HepG2 (cell line): ENCODE data around the gene KDR. TPM values are rescaled to one million over a fixed set of nuclear protein-coding genes. Genes with fewer than 3 reads are reported as not detected.

Source experiments
- ATAC-seq: fragments of 200-7000 bp; cut with Tn5 transposase; 3 replicates; pipeline ENCODE4 v1.9.1; 2020; ENCODE audit warnings: mild to moderate bottlenecking, moderate library complexity
- BruUV-seq: library from RNA; stranded (reverse); fragments of 400-500 nt; replicated peaks from 2 replicates; lab custom pipeline; 2021; lab: Mats Ljungman, UMichigan
- CTCF ChIA-PET: fragments of 300-600 bp; formaldehyde crosslinking; extraction: SDS; loops from one replicate; lab custom pipeline; 2021; ENCODE audit warnings: low total read pairs, inconsistent platforms, low intra/inter-chr PET ratio; lab: Yijun Ruan, JAX
- POLR2A ChIA-PET: fragments of 350-600 bp; sonication (Branson Sonifier 250); formaldehyde crosslinking; loops from one replicate; lab custom pipeline; 2020; ENCODE audit warnings: antibody characterized with exemption, inconsistent platforms; lab: Yijun Ruan, JAX
- DNase-seq: peaks from one replicate; pipeline ENCODE4 v3.0.0-alpha.2; 2015; ENCODE audit warnings: low spot score
- FAIRE-seq: peaks from 3 replicates; lab custom pipeline; 2011; peaks lifted over from hg19 to GRCh38; lab: Jason Lieb, UNC
- H2AFZ ChIP-seq: one replicate; pipeline ENCODE4 v1.6.1; 2011; ENCODE audit warnings: low read length, inconsistent platforms
- H3K27ac ChIP-seq: fragments of 300-600 bp; 3 replicates; pipeline ENCODE4 v1.8.0; 2011; ENCODE audit warnings: mixed run types, mild to moderate bottlenecking, mixed read lengths, low read length, inconsistent platforms; ENCODE audit not compliant: insufficient read depth; ENCODE audit errors: extremely low read length
- H3K27me3 ChIP-seq, 2 experiments: fragments of 200-600 bp in 1 of 2; 2 replicates in 1 of 2; 3 replicates in 1 of 2; pipeline versions ENCODE4 v1.6.0 to v1.8.0; 2011; ENCODE audit warnings: low read length in 2 of 2, mild to moderate bottlenecking in 2 of 2, moderate library complexity in 2 of 2, inconsistent platforms in 1 of 2; ENCODE audit not compliant: insufficient read depth in 2 of 2, control insufficient read depth in 1 of 2
- H3K36me3 ChIP-seq, 2 experiments: fragments of 200-600 bp in 1 of 2; replicated peaks in 1 of 2; 2 replicates in 1 of 2; 3 replicates in 1 of 2; pipeline versions ENCODE4 v1.5.1 to v1.8.0; 2011; ENCODE audit warnings: low read length in 2 of 2, inconsistent platforms in 1 of 2; ENCODE audit not compliant: insufficient read depth in 2 of 2, control insufficient read depth in 1 of 2
- H3K4me1 ChIP-seq: 2 replicates; pipeline ENCODE4 v1.5.1; 2012; ENCODE audit warnings: low read length, inconsistent platforms; ENCODE audit not compliant: insufficient read depth
- H3K4me2 ChIP-seq: 2 replicates; pipeline ENCODE4 v1.6.0; 2011; ENCODE audit warnings: low read depth, low read length, inconsistent platforms
- H3K4me3 ChIP-seq, 3 experiments: fragments of 200-600 bp in 1 of 3; sonication (generic), shearing (Covaris generic) in 1 of 3; replicated peaks in 1 of 3; 2 replicates each; pipeline ENCODE4 v1.5.1; 2011 to 2016; ENCODE audit warnings: low read length in 3 of 3, inconsistent platforms in 2 of 3, low read depth in 2 of 3, mild to moderate bottlenecking in 2 of 3, control low read depth in 1 of 3, mixed read lengths in 1 of 3; ENCODE audit not compliant: insufficient read depth in 1 of 3
- H3K79me2 ChIP-seq: one replicate; pipeline ENCODE4 v1.6.1; 2011; ENCODE audit warnings: low read length, inconsistent platforms; ENCODE audit not compliant: insufficient read depth
- H3K9ac ChIP-seq: 2 replicates; pipeline ENCODE4 v1.6.0; 2011; ENCODE audit warnings: mild to moderate bottlenecking, low read depth, low read length, inconsistent platforms; ENCODE audit not compliant: insufficient read depth
- H3K9me3 ChIP-seq: 2 replicates; pipeline ENCODE4 v1.5.1; 2012; ENCODE audit warnings: mild to moderate bottlenecking, low read length
- H4K20me1 ChIP-seq: 2 replicates; pipeline ENCODE4 v1.6.0; 2011; ENCODE audit warnings: inconsistent platforms, mild to moderate bottlenecking, low read length, moderate library complexity; ENCODE audit not compliant: insufficient read depth
- MAFF ChIP-seq: IDR thresholded peaks from 2 replicates; pipeline ENCODE4 v1.6.1; 2011; ENCODE audit warnings: low read depth, low read length, improper control_type of control experiment
- MAFK ChIP-seq, 2 experiments: IDR thresholded peaks in 1 of 2; conservative IDR thresholded peaks in 1 of 2; 2 replicates each; pipeline ENCODE4 v1.6.1; 2011; ENCODE audit warnings: improper control_type of control experiment in 2 of 2, low read length in 2 of 2
- NR2F1 ChIP-seq, 2 experiments: fragments of 450-650 bp in 1 of 2; formaldehyde crosslinking in 1 of 2; IDR thresholded peaks; 2 replicates each; pipeline versions ENCODE4 v1.5.0 to v1.6.1; 2016 to 2020; ENCODE audit warnings: mild to moderate bottlenecking in 1 of 2, missing compliant biosample characterization in 1 of 2, missing genetic modification reagents in 1 of 2, moderate library complexity in 1 of 2
- ZNF572 ChIP-seq: sonication (generic); formaldehyde crosslinking; IDR thresholded peaks from 2 replicates; pipeline ENCODE4 v1.5.1; 2020; ENCODE audit warnings: mild to moderate bottlenecking, missing genetic modification reagents
- WGBS: methylation state at CpG from one replicate; pipeline ENCODE4 v1.1.6; 2017; ENCODE audit warnings: low lambda C conversion rate; 5-methylcytosine and 5-hydroxymethylcytosine counted together
- in situ Hi-C: cut with HindIII; loops from 2 replicates; pipeline ENCODE4 v1.10.0; 2017; ENCODE audit warnings: low pct_unique_long_range_greater_than_20kb; ENCODE audit not compliant: extremely low pct_ligation_motif_present
- intact Hi-C: fragments of 100-400 bp; cut with micrococcal nuclease; formaldehyde crosslinking; loops from one replicate; pipeline ENCODE4 v1.10.0; 2022; ENCODE audit not compliant: unreplicated experiment
- polyA plus RNA-seq, 8 experiments: library from polyadenylated mRNA; depleted of rRNA in 3 of 8; stranded (reverse) in 7 of 8; unstranded in 1 of 8; fragments of >200 nt; fragmentation: Illumina TruSeq in 4 of 8; extraction: Trizol in 4 of 8; gene quantifications; 2 replicates each; pipeline versions ENCODE4 v1.2.1 to v1.2.3, GENCODE V29; 2011 to 2016; ENCODE audit warnings: low read depth in 4 of 8, missing spikeins in 1 of 8, mixed read lengths in 1 of 8; ENCODE audit not compliant: insufficient read depth in 1 of 8
- small RNA-seq, 3 experiments: library from RNA; depleted of rRNA; stranded (forward); fragments of <200 nt; gene quantifications; one replicate each; pipeline ENCODE3, GENCODE V24; 2012; ENCODE audit warnings: low read depth in 2 of 3, low replicate concordance in 1 of 3; ENCODE audit not compliant: insufficient read length in 3 of 3, insufficient read depth in 2 of 3
- total RNA-seq, 5 experiments: library from RNA; depleted of rRNA; stranded (reverse); fragments of >200 nt; fragmentation: Illumina TruSeq; extraction: Trizol; gene quantifications; 2 replicates each; pipeline ENCODE4 v1.2.3, GENCODE V29; 2016; ENCODE audit warnings: low read depth in 1 of 5

The KDR gene
- total and polyA plus RNA-seq, 2 of the 13 experiments (the other 11 are each of a cell fraction or from before 2014, with no cell fraction given), result not detected

GRCh38 chr4:55029321-55029720, 96.1 kb downstream of the KDR start:
- DNase-seq (no peak), FAIRE-seq (no peak), ATAC-seq (no peak)
- no peaks in the 10 kb centered on the region for H3K36me3 ChIP-seq
- no peak overlapping the region for H3K4me3 ChIP-seq
- in situ Hi-C loops (no loop called here), intact Hi-C loops (no loop called here)
- H4K20me1 ChIP-seq, result no peaks in the 10 kb centered on the region
- H2AFZ ChIP-seq, result no peak overlapping the region
- TF ChIP-seq MAFF (peak; percentile 44; the same call in 1 of the 2 replicates), MAFK (conservative IDR thresholded peaks at IDR 0.05 in 1 of 2, IDR thresholded peaks at IDR 0.05 in 1 of 2; ENCODE audit: low read length in 2 of 2) (peak; percentile 53 to 63), NR2F1 (CRISPR knock-in tag; IDR thresholded peaks at IDR 0.05) (no peak), ZNF572 (no peak)
- no peaks in the 10 kb centered on the region for H3K9me3 ChIP-seq
- ChIA-PET CTCF (no interaction called here), POLR2A (no interaction called here)
- H3K27ac ChIP-seq, result no peak overlapping the region
- 0% methylated on average over 1 of the region's 1 CpG for WGBS
- BruUV-seq, result no TSS peak
- no peak overlapping the region for H3K9ac ChIP-seq
- H3K79me2 ChIP-seq, result no peaks in the 10 kb centered on the region
- no peaks in the 10 kb centered on the region for H3K4me1 ChIP-seq
- 0 out of 5 replicates have a peak, but pooled peaks cover 0 to under 1% of the 10 kb centered on the region in 2 experiments for H3K27me3 ChIP-seq
- H3K4me2 ChIP-seq, result no peak overlapping the region

Small RNA genes lying within 50 kb of the gene (small RNA-seq; reads per million reads assigned to genes)
- gene RN7SL424P (0 reads per million in 3 experiments), gene RNU6-410P (0 reads per million in 3 experiments)

Other genes starting within 250 kb of the KDR start
- gene SRD5A3, start 220.6 kb upstream of the KDR start, total RNA-seq (2016; rRNA removed; fragmentation: Illumina TruSeq; extraction: Trizol), result 12.8 and 18.4 TPM in 2 replicates
- gene SRD5A3, start 220.6 kb upstream of the KDR start, polyA plus RNA-seq (2011; rRNA removed), result 7.4 and 12.4 TPM in 2 replicates